EH (cell line): ENCODE results near the gene C1QBP.
"Not testable (repeated sequence)": the region's sequence is repeated elsewhere in the genome, so short reads cannot be mapped to it uniquely, and the experiment has no call there.

Experiments used
- DNase-seq: peaks from one replicate; pipeline ENCODE4 v3.0.0-alpha.2; 2015; ENCODE audit warnings: low read depth

The C1QBP gene

GRCh38 chr17:5431949-5432556 lies 6.9 kb downstream of the C1QBP start:
- no peak for DNase-seq

GRCh38 chr17:5431234-5431633 lies 7.7 kb downstream of the C1QBP start:
- DNase-seq, result not testable (repeated sequence)

GRCh38 chr17:5430413-5430999 lies 8.4 kb downstream of the C1QBP start:
- DNase-seq, result no peak

- no peak for DNase-seq
Measured at GRCh38 chr17:5429191-5429887, 9.6 kb downstream of the C1QBP start.

DNA sequence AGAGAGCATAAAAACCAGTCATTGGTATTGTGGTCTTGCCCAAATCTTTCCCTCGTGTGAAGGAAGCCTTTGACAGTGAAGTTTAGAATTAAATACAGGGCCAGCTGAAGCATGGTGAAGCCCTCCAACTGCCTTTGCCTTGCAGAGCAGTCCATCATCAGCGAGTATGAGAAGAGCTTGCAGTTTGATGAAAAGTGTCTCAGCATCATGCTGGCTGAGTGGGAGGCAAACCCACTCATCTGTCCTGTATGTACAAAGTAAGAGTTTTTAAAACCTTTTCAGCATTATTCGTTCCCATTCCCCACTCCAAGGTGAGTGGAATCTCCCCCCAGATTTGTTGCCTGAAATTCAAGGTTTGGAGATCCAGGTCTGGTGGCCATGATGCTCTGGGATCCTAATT lies 13.1 kb downstream of the C1QBP start:
- no peak for DNase-seq

DNA sequence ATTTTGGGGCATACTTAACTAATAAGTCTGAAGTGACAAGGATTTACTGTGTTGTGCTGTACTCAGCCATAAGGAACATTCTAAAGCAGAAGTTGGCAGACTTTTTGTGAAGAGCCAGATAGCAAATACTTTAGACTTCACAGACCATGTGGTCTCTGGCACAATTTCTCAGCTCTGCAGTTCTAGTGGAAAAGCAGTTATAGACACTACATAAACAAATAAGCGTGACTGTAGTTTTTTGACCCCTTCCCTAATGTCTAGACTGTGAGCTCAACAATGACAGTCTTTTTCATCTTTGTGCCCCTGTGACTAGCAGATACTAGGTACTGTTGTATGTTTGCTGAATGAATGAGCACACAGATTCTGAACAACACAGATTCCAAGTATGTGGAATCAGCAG lies 14.0 kb downstream of the C1QBP start:
- peak; percentile 41 for DNase-seq

DNA sequence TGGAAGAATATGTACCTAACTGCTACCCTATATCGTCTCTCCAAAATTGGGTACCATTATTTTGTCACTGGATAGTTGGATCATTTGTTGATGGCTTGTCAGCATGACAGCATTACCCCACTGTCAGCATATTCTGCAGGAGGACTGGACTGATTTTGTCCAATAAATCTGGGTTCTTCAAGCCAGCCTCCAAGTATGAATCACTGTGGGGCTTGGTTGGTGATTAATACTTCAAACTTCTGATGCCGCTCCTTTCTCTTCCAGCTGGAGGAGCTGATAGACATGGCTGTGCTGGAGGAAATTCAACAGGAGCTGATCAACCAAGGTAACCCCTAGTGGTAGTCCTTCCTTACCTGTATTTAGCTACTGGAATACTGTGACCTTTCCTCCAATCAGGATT lies 16.4 kb downstream of the C1QBP start:
- DNase-seq, result peak; percentile 88

DNA sequence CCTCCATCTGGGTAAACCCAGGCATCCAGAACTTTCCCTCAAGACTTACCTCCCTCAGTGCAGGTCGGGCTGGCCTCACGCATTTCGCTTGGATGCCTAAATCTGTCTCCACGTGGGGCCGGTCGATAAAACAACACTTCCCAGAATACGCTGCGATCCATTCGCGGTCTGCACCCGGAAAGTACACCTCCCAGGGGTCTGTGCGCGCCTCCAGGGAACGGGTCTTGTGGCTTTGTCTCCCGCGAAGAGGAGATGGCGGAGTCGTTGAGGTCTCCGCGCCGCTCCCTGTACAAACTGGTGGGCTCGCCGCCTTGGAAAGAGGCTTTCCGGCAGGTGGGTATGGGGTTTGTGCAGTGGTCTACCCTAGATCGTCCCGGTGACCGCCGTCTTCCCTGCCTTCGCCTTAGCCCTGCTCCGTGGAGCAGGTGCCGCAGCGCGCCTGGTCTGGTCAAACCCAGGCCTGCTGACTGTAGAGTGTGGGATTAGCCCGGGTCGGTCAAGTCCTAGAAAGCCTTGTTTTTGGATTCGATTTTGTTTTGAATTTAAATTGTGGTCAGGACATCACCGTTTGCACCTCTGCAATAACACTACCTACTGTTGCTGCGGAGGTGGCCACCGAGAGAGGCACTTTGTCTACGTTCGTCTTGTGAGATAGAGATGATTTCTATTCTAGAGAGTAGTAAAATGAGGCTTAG lies 18.8 kb downstream of the C1QBP start, which contains the start of gene RPAIN:
TSS of gene RPAIN (plus strand) at position 224 of the 695 bp plus-strand sequence. CDS start at position 253, 29 bp downstream.
- DNase-seq, result peak; percentile 85

- peak; percentile 97 for DNase-seq
Measured at GRCh38 chr17:5419356-5419958, 19.5 kb downstream of the C1QBP start, which contains the start of gene NUP88. Gene NUP88, minus strand, starts transcription at chr17:5419662. Its CDS starts 12 bp downstream, at chr17:5419650.

DNA sequence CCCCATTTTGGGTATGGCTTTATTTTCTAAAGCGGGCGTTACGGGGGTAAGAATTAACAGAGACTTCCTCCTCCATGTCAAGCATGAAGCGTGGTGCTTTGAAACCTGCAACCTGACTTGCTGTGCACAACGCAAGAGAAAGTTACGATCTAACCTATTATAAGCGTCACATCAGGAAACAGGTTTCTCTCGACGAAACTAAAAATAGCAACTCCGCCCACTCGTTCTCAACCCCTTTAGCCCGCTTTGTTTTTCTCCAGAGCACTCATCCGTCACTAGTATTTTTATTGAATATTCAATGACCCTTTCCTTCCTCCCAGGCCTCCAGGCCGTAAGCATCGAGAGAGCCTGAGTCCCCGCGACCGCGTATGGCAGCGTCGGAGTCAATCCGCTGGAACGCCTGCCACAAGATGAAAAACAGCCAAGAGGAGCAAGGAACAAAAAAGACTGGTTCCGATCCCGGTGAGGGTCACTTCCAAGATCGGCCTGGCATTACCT lies 20.0 kb downstream of the C1QBP start:
- DNase-seq, result peak; percentile 41

- DNase-seq, result no peak
Measured at GRCh38 chr17:5416901-5417300, 22.1 kb downstream of the C1QBP start.

GRCh38 chr17:5413682-5414081 lies 25.3 kb downstream of the C1QBP start:
- peak; percentile 93 for DNase-seq

- DNase-seq, result no peak
Measured at GRCh38 chr17:5410594-5411272, 28.2 kb downstream of the C1QBP start.

DNA sequence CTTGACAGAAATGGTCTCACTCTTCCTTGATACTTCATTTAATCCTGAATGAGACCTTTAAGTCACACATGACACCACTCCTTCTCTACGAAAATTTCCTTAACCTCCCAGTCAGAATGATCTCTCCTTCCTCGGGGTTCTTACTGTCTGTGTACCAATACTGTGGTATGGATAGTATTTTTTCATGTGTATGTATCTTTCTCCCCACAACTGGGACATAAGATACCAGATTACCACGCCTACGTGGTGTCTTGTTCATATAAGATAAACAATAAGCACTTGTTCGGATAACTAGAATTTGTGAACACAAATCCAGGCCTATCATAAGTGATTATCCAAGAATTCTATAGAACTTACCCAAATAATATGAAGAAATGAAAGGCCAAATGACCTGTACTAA lies 30.8 kb downstream of the C1QBP start:
- no peak for DNase-seq

DNA sequence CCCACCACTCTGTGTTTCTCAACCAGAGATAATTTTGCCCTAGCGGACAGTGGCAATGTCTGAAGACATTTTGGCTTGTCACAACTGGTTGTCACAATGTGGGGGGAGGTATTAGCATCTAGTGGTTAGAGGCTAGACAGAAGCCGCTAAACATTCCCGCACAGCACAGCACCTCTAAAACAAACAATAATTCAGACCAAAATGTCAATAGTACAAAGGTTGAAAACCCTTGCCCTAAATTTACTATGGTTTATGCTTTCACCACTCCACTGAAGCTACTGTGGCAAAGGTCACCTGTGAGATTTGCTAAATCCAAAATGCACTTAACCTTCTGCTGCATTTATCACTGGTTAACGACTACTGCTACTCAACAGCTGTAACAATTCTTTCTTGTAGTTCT lies 33.6 kb downstream of the C1QBP start:
- DNase-seq, result no peak

DNA sequence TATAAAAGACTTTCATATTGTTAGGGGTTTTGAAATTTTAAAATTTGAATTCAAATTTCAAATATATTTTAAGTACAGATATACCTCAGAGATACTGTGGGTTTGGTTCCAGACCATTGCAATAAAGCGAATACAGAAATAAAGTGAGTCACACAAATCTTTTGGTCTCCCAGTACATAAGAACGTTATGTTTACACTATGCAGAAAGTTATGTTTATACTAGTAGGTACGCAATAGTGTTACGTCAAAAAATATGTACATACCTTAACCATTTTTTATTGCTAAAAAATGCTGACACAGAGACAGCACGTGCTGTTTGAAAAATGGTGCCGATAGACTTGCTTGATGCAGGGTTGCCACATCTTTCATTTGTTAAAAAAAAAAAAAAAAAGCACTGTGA lies 39.2 kb downstream of the C1QBP start:
- DNase-seq, result no peak

DNA sequence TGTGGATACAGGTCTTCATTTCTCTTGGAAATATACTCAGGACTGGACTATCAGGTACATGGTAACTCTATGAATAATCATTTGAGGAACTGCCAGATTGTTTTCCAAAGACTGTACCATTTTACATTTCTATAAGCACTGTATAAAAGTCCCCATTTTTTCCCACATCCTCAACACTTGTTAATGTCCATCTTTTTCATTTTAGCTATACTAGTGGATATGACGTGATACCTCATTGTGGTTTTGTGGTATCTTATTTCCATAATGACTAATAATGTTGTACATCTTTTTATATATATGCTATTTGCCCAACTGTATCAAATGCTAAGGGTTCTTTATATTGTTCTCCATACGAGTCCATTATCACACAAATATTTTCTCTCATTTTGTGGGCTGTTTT lies 42.3 kb downstream of the C1QBP start:
- DNase-seq, result no peak

DNA sequence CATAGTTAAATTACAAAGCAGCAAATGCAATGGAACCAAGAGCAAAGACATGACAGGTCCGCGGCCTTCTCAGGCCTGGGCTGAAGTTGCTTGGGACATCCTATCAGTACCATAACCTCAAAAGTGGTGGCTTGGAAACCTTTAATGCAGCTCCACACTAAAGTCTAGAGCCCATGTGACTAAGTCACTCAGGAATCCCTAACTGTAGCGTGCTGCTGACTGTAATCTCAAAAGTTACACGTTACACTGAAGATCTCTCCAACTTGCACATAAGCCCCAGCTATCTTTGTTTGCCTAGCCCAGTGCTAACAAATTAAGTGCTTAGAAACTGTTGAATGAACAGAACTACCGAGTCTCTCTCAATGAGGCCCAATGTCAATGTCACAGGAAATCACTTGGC lies 47.3 kb downstream of the C1QBP start:
- DNase-seq, result no peak
